ENCODE results near the gene DFFA. TPM values are rescaled to one million over a fixed set of nuclear protein-coding genes. Genes with fewer than 3 reads are reported as not detected.

DFFA gene
- total and polyA plus RNA-seq, 4 experiments from 2014 or later: 15.4 to 30.8 (median 23.8) TPM

DNA sequence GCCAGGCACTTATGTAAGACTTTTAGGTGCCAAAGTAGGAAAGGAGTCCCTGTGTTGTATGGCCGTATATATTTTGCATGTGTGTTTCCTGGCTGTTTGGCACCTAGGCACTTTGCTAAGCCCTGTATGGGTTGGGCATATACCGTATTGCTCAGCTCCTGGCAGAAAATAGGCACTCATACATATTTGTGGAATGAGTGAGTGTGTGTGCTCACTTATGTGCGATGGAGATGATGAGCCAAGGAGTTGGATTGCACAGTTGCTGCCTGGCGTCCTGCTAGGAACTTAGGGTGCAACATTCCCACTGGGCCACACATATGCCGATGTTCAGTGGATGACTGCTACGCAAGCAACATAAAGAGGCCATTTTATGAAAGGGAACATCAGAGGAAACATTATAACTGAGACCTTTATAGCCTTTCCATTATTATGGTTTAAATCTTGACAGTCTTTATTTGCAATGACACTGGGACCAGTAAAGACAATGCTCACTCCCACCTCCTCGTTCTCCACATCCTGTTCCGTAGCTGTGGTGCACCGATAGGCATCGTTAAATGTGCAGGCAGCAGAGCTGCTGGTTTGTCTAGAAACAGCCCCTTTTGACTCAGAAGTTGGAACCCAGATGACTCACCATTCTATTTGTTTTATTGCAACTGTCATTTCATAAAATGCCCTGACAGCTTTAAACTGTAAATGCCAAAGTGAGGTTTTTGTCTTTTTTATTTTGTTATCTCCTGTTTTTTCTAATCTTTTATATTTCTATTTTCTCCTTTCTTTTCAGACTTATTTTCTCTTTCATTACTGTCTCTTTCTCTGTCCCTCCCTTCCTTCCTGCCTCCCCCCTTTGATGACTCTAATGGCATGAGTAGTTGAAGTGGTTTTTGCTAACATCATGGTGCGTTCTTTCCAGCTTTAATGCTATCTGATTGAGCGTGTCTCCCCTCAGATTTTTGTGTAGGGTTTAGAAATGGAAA is 38.5 kb upstream of the DFFA start:
- H3K4me1 ChIP-seq (ENCODE audit: insufficient read depth, low read length): peaks cover 77% of the 10 kb centered on the region
- H3K27ac Mint-ChIP-seq: peak overlapping the region; percentile 87 to 98 (median 93)
- CTCF ChIA-PET (ENCODE audit: partially characterized antibody): interaction anchor here (0.6 to 5.1 kb wide), 13 partner anchors 12 to 431 kb away, joined by 3 to 31 read pairs (median 3); partner anchors contain the start of gene CENPS
- peak overlapping the region; percentile 77 to 88 (median 84) for H3K4me3 Mint-ChIP-seq
- H3K27me3 ChIP-seq (ENCODE audit: insufficient read depth, low read length): no peaks in the 10 kb centered on the region
- peaks cover 0 to 3% (median 0%) of the 10 kb centered on the region in 8 donors for H3K9me3 Mint-ChIP-seq
- intact Hi-C loops (cut with micrococcal nuclease): loop anchor here (1.0 to 5.0 kb wide), 3 partner anchors 16 to 1296 kb away; partner anchors contain the start of genes CLCN6 and MTHFR
- H3K4me1 Mint-ChIP-seq: peaks cover 54 to 84% (median 73%) of the 10 kb centered on the region in 4 donors
- peaks cover 0 to 4% of the 10 kb centered on the region in 2 donors for H3K36me3 Mint-ChIP-seq
- no peaks in the 10 kb centered on the region for H3K27me3 Mint-ChIP-seq
- H3K27ac ChIP-seq (ENCODE audit: low read depth, low read length): peak overlapping the region; percentile 73
- POLR2A ChIA-PET (ENCODE audit: partially characterized antibody): interaction anchor here (0.6 to 2.8 kb wide), 15 partner anchors 9 to 1397 kb away, joined by 3 to 28 read pairs (median 4); partner anchors contain the start of gene CENPS
- H3K36me3 ChIP-seq (ENCODE audit: insufficient read depth, low read length): no peaks in the 10 kb centered on the region
- no peaks in the 10 kb centered on the region for H3K9me3 ChIP-seq (ENCODE audit: control insufficient read depth in 1 of 2, low read length in 2 of 2)
- DNase-seq: peak; percentile 73 to 92 (median 82)
- H3K4me3 ChIP-seq (ENCODE audit: low read length in 2 of 2): peak overlapping the region; percentile 26 to 49

GRCh38 chr1:10509809-10510509 is 37.6 kb upstream of the DFFA start:
- no peaks in the 10 kb centered on the region for H3K27me3 Mint-ChIP-seq
- peak overlapping the region; percentile 87 to 98 (median 93) for H3K27ac Mint-ChIP-seq
- Histone ChIP-seq H3K4me3 (ENCODE audit: low read length in 2 of 2) (peak overlapping the region; percentile 26 to 49), H3K36me3 (ENCODE audit: insufficient read depth, low read length) (no peaks in the 10 kb centered on the region), H3K9me3 (ENCODE audit: control insufficient read depth in 1 of 2, low read length in 2 of 2) (no peaks in the 10 kb centered on the region), H3K4me1 (ENCODE audit: insufficient read depth, low read length) (peaks cover 68% of the 10 kb centered on the region), H3K27ac (ENCODE audit: low read depth, low read length) (peak overlapping the region; percentile 73), H3K27me3 (ENCODE audit: insufficient read depth, low read length) (no peaks in the 10 kb centered on the region)
- H3K36me3 Mint-ChIP-seq: peaks cover 0 to 4% of the 10 kb centered on the region in 2 donors
- DNase-seq: no peak
- H3K9me3 Mint-ChIP-seq: peaks cover 0 to 3% (median 0%) of the 10 kb centered on the region in 8 donors
- H3K4me1 Mint-ChIP-seq: peaks cover 50 to 78% (median 68%) of the 10 kb centered on the region in 4 donors
- H3K4me3 Mint-ChIP-seq: peak overlapping the region; percentile 77 to 88 (median 84)
- CTCF ChIA-PET (ENCODE audit: partially characterized antibody): interaction anchor here (0.8 to 5.1 kb wide), 9 partner anchors 11 to 400 kb away, joined by 3 to 31 read pairs (median 9); partner anchors contain the start of gene CENPS
- POLR2A ChIA-PET (ENCODE audit: partially characterized antibody): interaction anchor here (0.9 to 2.8 kb wide), 9 partner anchors 10 to 357 kb away, joined by 3 to 28 read pairs (median 4); no protein-coding TSS in a partner anchor
- intact Hi-C loops (cut with micrococcal nuclease): loop anchor here (2.0 to 5.0 kb wide), 2 partner anchors 183 to 1297 kb away; partner anchors contain the start of genes CLCN6 and MTHFR

DNA sequence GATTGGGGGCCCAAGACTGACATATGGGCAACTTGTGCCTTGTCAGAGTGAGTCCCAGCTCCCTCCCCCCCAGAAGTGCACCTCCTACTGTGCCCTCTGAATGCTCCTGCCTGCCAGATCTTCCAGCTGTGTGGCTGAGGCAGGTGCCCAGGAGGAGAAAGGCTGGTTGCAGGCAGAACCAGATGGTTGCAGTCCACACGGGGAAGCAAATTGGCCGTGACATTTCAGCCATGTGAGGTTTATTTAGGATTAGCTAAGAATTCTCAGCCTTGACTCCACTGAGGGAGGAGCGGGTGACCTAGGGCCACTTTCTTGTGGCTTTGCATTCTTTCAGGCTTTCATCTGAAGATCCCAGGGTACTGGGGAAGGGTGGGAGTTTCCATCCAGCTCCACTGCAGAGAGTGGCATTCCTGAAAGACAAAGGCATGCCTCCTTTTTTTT is 36.2 kb upstream of the DFFA start:
- H3K9me3 ChIP-seq (ENCODE audit: control insufficient read depth in 1 of 2, low read length in 2 of 2): no peaks in the 10 kb centered on the region
- Mint-ChIP-seq H3K36me3 (peaks cover 0 to 4% of the 10 kb centered on the region in 2 donors), H3K9me3 (no peaks in the 10 kb centered on the region), H3K27ac (peak overlapping the region in 3 of 7 donors; percentile 74 to 82 (median 76)), H3K4me3 (no peak overlapping the region), H3K27me3 (no peaks in the 10 kb centered on the region), H3K4me1 (peaks cover 39 to 64% (median 54%) of the 10 kb centered on the region in 4 donors)
- no peaks in the 10 kb centered on the region for H3K36me3 ChIP-seq (ENCODE audit: insufficient read depth, low read length)
- no peak overlapping the region for H3K27ac ChIP-seq (ENCODE audit: low read depth, low read length)
- H3K4me1 ChIP-seq (ENCODE audit: insufficient read depth, low read length): peaks cover 54% of the 10 kb centered on the region
- no peak for DNase-seq
- ChIA-PET CTCF (ENCODE audit: partially characterized antibody) (interaction anchor here (0.8 to 7.6 kb wide), 17 partner anchors 14 to 402 kb away, joined by 3 to 111 read pairs (median 6); partner anchors contain the start of gene CENPS), POLR2A (ENCODE audit: partially characterized antibody) (interaction anchor here (1.1 kb wide), 1 partner anchor 13 kb away, joined by 4 read pairs; no protein-coding TSS in a partner anchor)
- no peak overlapping the region for H3K4me3 ChIP-seq (ENCODE audit: low read length in 2 of 2)
- H3K27me3 ChIP-seq (ENCODE audit: insufficient read depth, low read length): no peaks in the 10 kb centered on the region
- intact Hi-C loops (cut with micrococcal nuclease): no loop called here

DNA sequence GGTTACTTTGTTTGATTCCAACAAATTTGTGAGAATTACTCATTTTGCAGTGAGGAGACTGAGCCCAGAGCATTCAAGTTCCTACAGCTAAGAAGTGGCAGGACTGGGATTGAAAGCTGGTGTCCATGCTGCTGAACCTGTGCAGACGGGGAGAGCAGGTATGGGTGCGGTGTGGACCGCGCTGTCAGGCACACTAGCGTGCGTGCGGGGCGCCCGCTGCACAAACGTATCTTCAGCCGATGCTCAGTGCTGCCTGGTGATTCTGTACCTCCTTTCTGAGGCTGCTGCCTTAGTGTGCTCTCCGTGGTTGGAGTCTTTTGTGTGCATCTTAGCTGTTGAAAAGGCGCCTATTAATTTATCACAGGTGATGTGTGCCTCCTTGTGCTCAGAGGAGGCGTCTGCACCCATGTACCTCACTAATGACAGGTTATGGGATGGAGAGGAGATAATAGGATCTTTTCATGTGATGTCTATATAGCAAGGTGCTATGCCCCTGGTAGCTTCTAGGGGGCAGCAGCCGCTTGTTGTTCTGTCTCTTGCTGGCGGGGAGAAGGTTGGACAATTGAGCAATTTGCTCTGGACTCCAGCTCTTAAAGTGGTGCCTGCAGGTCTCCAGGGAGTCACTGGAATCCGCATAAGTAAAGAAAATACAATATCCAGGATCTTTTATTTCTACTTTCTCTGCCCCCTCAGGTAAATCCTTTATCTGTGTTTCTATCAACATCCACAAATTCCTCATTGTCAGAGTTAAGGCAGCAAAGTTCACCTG is 35.0 kb upstream of the DFFA start:
- Histone ChIP-seq H3K27me3 (ENCODE audit: insufficient read depth, low read length) (no peaks in the 10 kb centered on the region), H3K4me3 (ENCODE audit: low read length in 2 of 2) (no peak overlapping the region), H3K4me1 (ENCODE audit: insufficient read depth, low read length) (peaks cover 41% of the 10 kb centered on the region), H3K9me3 (ENCODE audit: control insufficient read depth in 1 of 2, low read length in 2 of 2) (no peaks in the 10 kb centered on the region), H3K27ac (ENCODE audit: low read depth, low read length) (no peak overlapping the region), H3K36me3 (ENCODE audit: insufficient read depth, low read length) (no peaks in the 10 kb centered on the region)
- Mint-ChIP-seq H3K27me3 (no peaks in the 10 kb centered on the region), H3K9me3 (no peaks in the 10 kb centered on the region), H3K4me3 (peak overlapping the region in 2 of 8 donors; percentile 33 to 72), H3K27ac (peak overlapping the region; percentile 26 to 91 (median 74)), H3K4me1 (peaks cover 31 to 53% (median 44%) of the 10 kb centered on the region in 4 donors), H3K36me3 (peaks cover 0 to 4% of the 10 kb centered on the region in 2 donors)
- ChIA-PET POLR2A (ENCODE audit: partially characterized antibody) (interaction anchor here (1.0 to 1.4 kb wide), 4 partner anchors 12 to 397 kb away, joined by 3 to 6 read pairs (median 4); no protein-coding TSS in a partner anchor), CTCF (ENCODE audit: partially characterized antibody) (interaction anchor here (0.5 to 7.6 kb wide), 32 partner anchors 9 to 436 kb away, joined by 3 to 111 read pairs (median 4); no protein-coding TSS in a partner anchor)
- peak; percentile 55 to 71 (median 56) for DNase-seq
- intact Hi-C loops (cut with micrococcal nuclease): loop anchor here (1.0 kb wide), 3 partner anchors 55 to 403 kb away; no protein-coding TSS in a partner anchor

- Mint-ChIP-seq H3K4me1 (peaks cover 31 to 51% (median 45%) of the 10 kb centered on the region in 4 donors), H3K27me3 (no peaks in the 10 kb centered on the region), H3K27ac (peak overlapping the region in 4 of 7 donors; percentile 10 to 91 (median 43)), H3K9me3 (no peaks in the 10 kb centered on the region), H3K36me3 (peaks cover 0 to 4% of the 10 kb centered on the region in 2 donors), H3K4me3 (no peak overlapping the region)
- Histone ChIP-seq H3K27me3 (ENCODE audit: insufficient read depth, low read length) (no peaks in the 10 kb centered on the region), H3K4me3 (ENCODE audit: low read length in 2 of 2) (no peak overlapping the region), H3K27ac (ENCODE audit: low read depth, low read length) (no peak overlapping the region), H3K4me1 (ENCODE audit: insufficient read depth, low read length) (peaks cover 40% of the 10 kb centered on the region), H3K36me3 (ENCODE audit: insufficient read depth, low read length) (no peaks in the 10 kb centered on the region), H3K9me3 (ENCODE audit: control insufficient read depth in 1 of 2, low read length in 2 of 2) (no peaks in the 10 kb centered on the region)
- DNase-seq: no peak
- intact Hi-C loops (cut with micrococcal nuclease): loop anchor here (1.0 kb wide), 3 partner anchors 56 to 404 kb away; no protein-coding TSS in a partner anchor
- POLR2A ChIA-PET (ENCODE audit: partially characterized antibody): interaction anchor here (1.2 to 1.4 kb wide), 3 partner anchors 12 to 397 kb away, joined by 3 to 6 read pairs (median 5); no protein-coding TSS in a partner anchor
- CTCF ChIA-PET (ENCODE audit: partially characterized antibody): interaction anchor here (0.5 to 7.6 kb wide), 22 partner anchors 10 to 437 kb away, joined by 3 to 111 read pairs (median 4); no protein-coding TSS in a partner anchor
Observed at GRCh38 chr1:10506677-10507047, 34.3 kb upstream of the DFFA start.
